ENCODE data around the gene E2F2.

The E2F2 gene

GRCh38 chr1:23530747-23531561, at the start of gene E2F2:
Gene E2F2, minus strand, starts transcription at chr1:23531233. Its CDS starts 440 bp downstream, at chr1:23530793.
- peak; percentile 52 to 72 for DNase-seq (ENCODE audit: low read depth in 1 of 2, low spot score in 1 of 2)

GRCh38 chr1:23578997-23579363, 47.9 kb upstream of the E2F2 start:
- DNase-seq (ENCODE audit: low read depth in 1 of 2, low spot score in 1 of 2): no peak

- DNase-seq (ENCODE audit: low read depth in 1 of 2, low spot score in 1 of 2): no peak
Measured at GRCh38 chr1:23578311-23578996, 47.4 kb upstream of the E2F2 start.

GRCh38 chr1:23577056-23578004, 46.3 kb upstream of the E2F2 start:
- DNase-seq (ENCODE audit: low read depth in 1 of 2, low spot score in 1 of 2): peak in 1 of 2 donors; percentile 45

- DNase-seq (ENCODE audit: low read depth in 1 of 2, low spot score in 1 of 2): no peak
Measured at GRCh38 chr1:23576338-23577055, 45.5 kb upstream of the E2F2 start.

- DNase-seq (ENCODE audit: low read depth in 1 of 2, low spot score in 1 of 2): no peak
Measured at GRCh38 chr1:23575226-23575810, 44.3 kb upstream of the E2F2 start.

- no peak for DNase-seq (ENCODE audit: low read depth in 1 of 2, low spot score in 1 of 2)
Measured at GRCh38 chr1:23574265-23574754, 43.3 kb upstream of the E2F2 start.

GRCh38 chr1:23573574-23574182, 42.6 kb upstream of the E2F2 start:
- no peak for DNase-seq (ENCODE audit: low read depth in 1 of 2, low spot score in 1 of 2)

- no peak for DNase-seq (ENCODE audit: low read depth in 1 of 2, low spot score in 1 of 2)
Measured at GRCh38 chr1:23571465-23571864, 40.4 kb upstream of the E2F2 start.

GRCh38 chr1:23570001-23570691, 39.1 kb upstream of the E2F2 start:
- no peak for DNase-seq (ENCODE audit: low read depth in 1 of 2, low spot score in 1 of 2)

- no peak for DNase-seq (ENCODE audit: low read depth in 1 of 2, low spot score in 1 of 2)
Measured at GRCh38 chr1:23568608-23569383, 37.8 kb upstream of the E2F2 start.

GRCh38 chr1:23567996-23568607, 37.1 kb upstream of the E2F2 start:
- no peak for DNase-seq (ENCODE audit: low read depth in 1 of 2, low spot score in 1 of 2)

- no peak for DNase-seq (ENCODE audit: low read depth in 1 of 2, low spot score in 1 of 2)
Measured at GRCh38 chr1:23567629-23567995, 36.6 kb upstream of the E2F2 start.

- DNase-seq (ENCODE audit: low read depth in 1 of 2, low spot score in 1 of 2): no peak
Measured at GRCh38 chr1:23566304-23566703, 35.3 kb upstream of the E2F2 start.

- no peak for DNase-seq (ENCODE audit: low read depth in 1 of 2, low spot score in 1 of 2)
Measured at GRCh38 chr1:23565776-23566175, 34.7 kb upstream of the E2F2 start.

- no peak for DNase-seq (ENCODE audit: low read depth in 1 of 2, low spot score in 1 of 2)
Measured at GRCh38 chr1:23564529-23565122, 33.6 kb upstream of the E2F2 start.

- no peak for DNase-seq (ENCODE audit: low read depth in 1 of 2, low spot score in 1 of 2)
Measured at GRCh38 chr1:23563755-23564374, 32.8 kb upstream of the E2F2 start.
